Stimulated activated CD4-positive, alpha-beta T cell treated with anti-CD3 and anti-CD28 coated beads, TNF-alpha, amount 100 ng/mL, for 24 hours (primary cell): ENCODE data around the gene POLR2E.
A peak's percentile ranks its signal among the peaks of the same experiment; 100 is the strongest.

Experiments used
- DNase-seq, 3 experiments: peaks; one replicate each; pipeline ENCODE4 v3.0.0-alpha.2; 2020; ENCODE audit warnings: low read depth in 3 of 3

The POLR2E gene

DNA sequence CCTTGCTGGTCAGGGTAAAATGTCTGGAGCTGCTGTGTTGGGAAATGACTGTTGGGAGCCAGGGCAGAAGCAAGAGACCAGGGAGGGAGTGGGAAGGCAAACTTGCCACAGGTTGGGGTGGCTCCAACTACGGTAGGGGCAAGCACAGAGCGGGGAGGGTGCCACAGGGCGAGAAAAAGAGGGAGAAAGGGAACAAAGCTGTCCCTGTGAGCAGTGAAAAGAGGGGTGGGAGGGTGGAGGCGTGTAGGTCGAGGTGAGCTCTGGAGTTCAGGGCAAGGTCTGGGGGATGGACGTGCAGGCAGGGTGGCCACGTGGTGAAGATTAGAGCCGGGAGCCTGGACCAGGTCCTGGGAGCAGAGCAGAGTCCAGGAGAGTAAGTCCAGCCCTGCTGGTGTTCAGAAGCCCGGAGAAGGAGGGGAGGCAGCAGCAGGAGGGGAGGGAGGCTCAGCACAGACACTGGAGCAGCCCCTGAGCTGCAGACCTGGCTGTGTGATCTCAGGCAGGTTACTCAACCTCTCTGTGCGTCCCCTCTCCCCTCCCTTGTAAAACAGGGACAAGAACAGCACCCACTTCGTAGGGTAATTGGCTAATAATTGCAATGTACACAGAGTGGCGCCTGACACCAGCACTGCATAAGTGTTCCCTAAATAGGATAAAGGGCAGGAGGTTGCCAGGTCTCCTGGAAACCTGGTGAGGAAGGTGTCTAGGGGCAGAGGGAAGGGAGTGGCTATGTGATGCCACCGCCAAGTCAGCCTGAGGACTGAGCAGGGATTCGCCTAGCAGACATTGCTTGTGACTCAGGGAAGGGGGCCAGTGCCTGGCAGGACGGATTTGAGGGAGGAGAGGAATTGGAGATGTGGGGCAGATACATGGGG lies 3.2 kb upstream of the POLR2E start:
- no peak for DNase-seq

GRCh38 chr19:1097810-1098176 lies 2.6 kb upstream of the POLR2E start:
- DNase-seq: no peak

DNA sequence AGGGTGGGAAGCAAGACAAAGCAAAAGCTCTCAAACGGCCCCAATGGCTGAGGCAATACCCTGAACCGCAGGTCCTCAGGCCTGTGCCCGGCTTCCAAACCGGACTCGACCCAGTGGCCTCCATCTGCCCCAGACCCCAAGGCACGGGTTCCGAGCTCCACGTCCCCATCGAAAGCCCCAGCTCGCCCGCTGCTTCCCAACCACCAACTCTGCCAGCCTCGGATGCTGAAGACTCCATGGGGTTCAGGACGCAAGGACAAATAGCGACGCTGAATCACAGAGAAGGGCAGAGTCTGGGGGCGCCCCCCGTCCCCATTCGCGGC lies 559 bp downstream of the POLR2E start:
- DNase-seq: no peak

- no peak for DNase-seq
Observed at GRCh38 chr19:1093811-1094553, 1.2 kb downstream of the POLR2E start.

DNA sequence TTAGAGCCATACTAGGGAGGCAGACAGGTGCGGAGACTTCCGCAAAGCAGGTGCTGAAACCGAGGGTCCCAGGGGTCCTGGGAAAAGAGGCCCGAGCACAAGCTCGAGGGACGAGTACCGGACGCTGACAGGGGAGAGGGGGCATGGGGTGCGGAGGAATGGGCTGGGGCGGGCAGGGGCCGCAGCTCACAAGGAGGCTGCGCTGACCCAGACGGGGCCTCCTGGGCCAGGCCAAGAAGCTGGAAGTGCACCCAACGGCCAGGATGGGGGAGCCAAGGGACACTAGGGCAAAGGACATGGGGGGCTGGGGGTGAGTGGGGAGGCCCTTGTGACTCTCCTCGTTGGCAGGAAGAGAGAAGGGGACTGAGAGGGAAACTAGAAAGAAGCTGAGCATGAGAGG lies 1.8 kb downstream of the POLR2E start:
- no peak for DNase-seq

GRCh38 chr19:1091544-1092175 lies 3.5 kb downstream of the POLR2E start:
- no peak for DNase-seq

- DNase-seq: no peak
Observed at GRCh38 chr19:1090731-1091543, 4.2 kb downstream of the POLR2E start.

DNA sequence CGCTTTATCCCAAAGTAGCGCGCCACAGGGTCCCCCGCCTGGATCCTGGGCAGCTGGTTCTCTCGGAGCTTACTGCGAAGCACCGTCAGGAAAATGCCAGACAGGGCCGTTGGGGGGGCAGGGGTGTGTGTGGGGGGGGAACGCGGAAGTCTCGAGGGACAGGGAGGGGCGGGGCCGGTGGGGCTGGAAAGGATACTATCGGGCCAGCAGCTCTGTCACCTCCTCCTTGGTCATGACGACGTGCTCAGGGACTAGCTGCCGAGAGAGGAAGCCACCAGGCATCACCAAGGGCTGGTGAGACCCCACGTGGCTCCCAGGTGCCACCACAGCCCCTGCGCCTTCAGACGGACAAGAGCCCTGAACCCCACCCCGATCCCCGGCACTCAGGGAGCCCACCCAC lies 5.3 kb downstream of the POLR2E start:
- no peak for DNase-seq

- no peak for DNase-seq
Observed at GRCh38 chr19:1089126-1089771, 5.9 kb downstream of the POLR2E start.

DNA sequence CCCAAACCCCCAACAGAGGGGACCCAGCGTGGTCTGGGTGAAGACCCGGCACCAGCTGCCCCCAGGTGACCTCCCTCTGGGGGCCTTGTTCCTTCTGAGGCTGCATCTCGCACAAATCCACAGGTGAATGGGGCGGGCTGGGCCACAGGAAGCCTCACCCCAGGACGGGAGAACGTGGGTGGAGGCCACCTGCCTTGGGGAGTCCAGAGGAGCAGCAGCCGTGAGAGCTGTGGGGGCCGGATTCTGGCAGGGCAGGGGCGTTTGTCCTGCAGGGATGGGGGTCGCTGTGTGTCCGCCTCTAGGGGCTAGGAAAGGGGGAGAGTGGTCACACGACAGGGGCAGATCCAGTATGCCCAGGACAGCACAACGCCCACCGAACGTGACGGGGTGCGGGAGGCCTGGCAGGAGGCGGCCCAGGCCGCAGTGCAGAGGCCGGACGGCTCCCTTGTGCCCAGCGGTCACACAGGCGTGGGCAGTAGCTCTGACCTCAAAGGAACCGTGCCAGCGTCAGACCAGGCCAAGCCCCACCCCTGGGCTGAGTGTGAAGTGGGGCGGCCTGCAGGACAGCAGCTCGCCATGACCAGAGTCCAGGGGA lies 6.7 kb downstream of the POLR2E start:
- DNase-seq: no peak

- no peak for DNase-seq
Observed at GRCh38 chr19:1087813-1088415, 7.3 kb downstream of the POLR2E start.

- DNase-seq: no peak
Observed at GRCh38 chr19:1086613-1087012, 8.6 kb downstream of the POLR2E start.

DNA sequence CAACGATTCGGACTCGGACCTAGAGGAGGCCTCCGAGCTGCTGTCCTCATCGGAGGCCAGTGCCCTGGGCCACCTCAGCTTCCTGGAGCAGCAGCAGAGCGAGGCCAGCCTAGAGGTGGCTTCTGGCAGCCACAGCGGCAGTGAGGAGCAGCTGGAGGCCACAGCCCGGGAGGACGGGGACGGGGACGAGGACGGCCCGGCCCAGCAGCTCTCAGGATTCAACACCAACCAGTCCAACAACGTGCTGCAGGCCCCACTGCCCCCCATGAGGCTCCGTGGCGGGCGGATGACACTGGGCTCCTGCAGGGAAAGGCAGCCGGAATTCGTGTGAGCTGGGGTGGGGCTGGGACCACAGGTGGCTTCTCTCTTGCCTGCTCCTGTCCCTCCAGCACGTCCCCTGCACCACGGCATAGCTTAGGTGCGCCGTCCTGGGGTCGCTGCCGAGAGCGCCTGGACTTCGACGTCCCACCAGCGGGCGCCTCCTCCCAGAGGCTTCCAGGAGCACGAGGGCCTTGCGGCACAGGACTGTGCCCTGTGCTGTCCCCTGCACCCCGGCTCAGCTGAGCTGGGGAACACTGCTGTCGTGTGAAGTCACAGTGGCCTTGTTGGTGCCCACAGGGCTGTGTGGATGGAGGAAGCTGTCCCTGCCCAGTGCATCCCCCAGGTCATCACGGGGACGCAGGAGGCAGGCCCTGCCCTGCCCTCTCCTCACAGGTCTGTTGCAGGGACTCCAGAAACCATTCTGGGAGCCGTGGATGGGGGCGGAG lies 9.3 kb downstream of the POLR2E start:
- no peak for DNase-seq

GRCh38 chr19:1085053-1085658 lies 10.0 kb downstream of the POLR2E start:
- no peak for DNase-seq

GRCh38 chr19:1084024-1084868 lies 10.9 kb downstream of the POLR2E start:
- no peak for DNase-seq

DNA sequence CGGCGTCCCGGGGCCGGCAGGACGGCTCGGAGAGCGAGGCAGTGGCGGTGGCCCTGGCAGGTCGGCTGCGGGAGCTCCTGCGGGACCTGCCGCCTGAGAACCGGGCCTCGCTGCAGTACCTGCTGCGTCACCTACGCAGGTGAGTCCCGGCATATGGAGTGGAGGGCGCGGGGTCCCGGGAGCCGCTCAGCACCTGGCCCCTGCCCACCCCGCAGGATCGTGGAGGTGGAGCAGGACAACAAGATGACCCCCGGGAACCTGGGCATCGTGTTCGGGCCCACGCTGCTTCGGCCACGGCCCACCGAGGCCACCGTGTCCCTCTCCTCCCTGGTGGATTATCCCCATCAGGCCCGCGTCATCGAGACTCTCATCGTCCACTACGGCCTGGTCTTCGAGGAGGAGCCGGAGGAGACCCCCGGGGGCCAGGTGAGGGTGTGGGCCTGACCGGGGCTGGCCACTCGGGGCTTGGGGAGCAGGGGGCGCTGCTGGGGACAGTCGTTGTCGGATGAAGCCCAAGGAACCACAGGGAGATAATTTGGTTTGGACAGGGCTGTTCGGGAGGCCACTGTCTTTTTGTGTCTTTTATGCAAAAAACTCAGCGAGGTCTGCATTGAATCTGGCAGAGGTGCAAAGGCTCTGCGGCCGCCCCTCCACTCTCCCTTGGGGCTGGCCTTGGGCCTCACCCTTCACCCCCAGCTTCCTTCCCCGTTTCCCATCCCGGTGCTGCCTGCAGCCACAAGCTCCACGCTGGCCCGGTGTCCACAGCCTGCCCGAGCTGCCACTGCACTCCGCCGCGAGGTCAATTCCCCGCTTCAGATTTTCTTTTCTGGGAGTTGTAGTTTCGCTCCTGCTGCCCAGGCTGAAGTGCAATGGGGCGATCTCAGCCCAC lies 12.0 kb downstream of the POLR2E start:
- DNase-seq: no peak

GRCh38 chr19:1082165-1082927 lies 12.8 kb downstream of the POLR2E start:
- peak in 1 of 3 experiments; percentile 84 for DNase-seq
